GM12865 (cell line): ENCODE data around the gene ZNF346.

Experiments
- DNase-seq: peaks from one replicate; pipeline ENCODE4 v3.0.0; 2010; ENCODE audit warnings: low read depth
- H3K4me3 ChIP-seq: 2 replicates; pipeline ENCODE4 v1.5.1; 2011; ENCODE audit warnings: mild to moderate bottlenecking, low read depth, low read length, control low read depth
- TF ChIP-seq, protein P1 (sequence below): IDR thresholded peaks from 2 replicates; pipeline ENCODE4 v1.5.1; 2011; ENCODE audit warnings: low read length, control low read depth, low read depth, inconsistent platforms; ENCODE audit not compliant: insufficient read depth; ENCODE audit errors: missing control alignments

ZNF346 gene

GRCh38 chr5:177105691-177106476, 83.4 kb downstream of the ZNF346 start:
- no peak overlapping the region for H3K4me3 ChIP-seq
- DNase-seq, result no peak
- TF ChIP-seq, protein P1, sequence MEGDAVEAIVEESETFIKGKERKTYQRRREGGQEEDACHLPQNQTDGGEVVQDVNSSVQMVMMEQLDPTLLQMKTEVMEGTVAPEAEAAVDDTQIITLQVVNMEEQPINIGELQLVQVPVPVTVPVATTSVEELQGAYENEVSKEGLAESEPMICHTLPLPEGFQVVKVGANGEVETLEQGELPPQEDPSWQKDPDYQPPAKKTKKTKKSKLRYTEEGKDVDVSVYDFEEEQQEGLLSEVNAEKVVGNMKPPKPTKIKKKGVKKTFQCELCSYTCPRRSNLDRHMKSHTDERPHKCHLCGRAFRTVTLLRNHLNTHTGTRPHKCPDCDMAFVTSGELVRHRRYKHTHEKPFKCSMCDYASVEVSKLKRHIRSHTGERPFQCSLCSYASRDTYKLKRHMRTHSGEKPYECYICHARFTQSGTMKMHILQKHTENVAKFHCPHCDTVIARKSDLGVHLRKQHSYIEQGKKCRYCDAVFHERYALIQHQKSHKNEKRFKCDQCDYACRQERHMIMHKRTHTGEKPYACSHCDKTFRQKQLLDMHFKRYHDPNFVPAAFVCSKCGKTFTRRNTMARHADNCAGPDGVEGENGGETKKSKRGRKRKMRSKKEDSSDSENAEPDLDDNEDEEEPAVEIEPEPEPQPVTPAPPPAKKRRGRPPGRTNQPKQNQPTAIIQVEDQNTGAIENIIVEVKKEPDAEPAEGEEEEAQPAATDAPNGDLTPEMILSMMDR, result no peak

DNA sequence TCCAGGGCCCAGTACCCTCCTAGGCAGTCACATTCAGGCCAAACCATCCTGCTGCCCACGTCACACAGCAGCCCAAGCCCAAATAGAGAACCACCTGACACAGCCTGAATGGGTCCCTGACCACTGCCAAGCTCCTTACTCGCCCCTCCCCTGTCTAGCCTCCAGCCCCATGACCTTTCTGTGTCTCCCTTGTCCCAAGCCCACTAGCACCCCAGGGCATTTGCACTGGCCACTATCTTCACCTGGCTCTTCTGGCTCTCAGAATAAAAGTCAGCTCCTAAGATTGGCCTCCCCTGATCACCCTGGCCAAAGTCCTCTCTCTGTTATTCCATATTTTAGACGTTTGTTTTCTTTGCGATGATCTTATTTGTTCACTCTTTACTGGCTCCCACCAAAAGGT, 84.7 kb downstream of the ZNF346 start:
- H3K4me3 ChIP-seq, result no peak overlapping the region
- DNase-seq, result no peak
- TF ChIP-seq, protein P1, result no peak

DNA sequence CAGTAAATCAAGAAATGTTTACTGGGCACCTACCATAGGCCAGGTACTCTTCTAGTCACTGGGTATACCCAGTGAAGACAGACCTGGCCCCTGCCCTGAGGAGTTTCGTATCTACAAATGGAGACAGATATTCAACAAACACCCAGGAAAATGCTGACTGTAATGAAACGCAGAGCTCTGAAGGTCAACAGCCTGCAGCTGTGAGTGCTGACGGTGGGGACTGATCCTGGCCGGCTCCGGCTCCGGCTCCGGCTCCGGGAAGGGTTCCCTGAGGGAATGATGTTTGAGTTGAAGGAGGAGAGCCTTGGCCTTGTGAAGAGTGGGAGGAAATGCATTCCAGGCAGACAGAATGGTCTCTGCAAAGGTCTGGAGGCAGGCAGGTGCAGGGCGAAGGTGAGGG, 87.3 kb downstream of the ZNF346 start:
- H3K4me3 ChIP-seq, result no peak overlapping the region
- DNase-seq, result no peak
- TF ChIP-seq, protein P1, result no peak

DNA sequence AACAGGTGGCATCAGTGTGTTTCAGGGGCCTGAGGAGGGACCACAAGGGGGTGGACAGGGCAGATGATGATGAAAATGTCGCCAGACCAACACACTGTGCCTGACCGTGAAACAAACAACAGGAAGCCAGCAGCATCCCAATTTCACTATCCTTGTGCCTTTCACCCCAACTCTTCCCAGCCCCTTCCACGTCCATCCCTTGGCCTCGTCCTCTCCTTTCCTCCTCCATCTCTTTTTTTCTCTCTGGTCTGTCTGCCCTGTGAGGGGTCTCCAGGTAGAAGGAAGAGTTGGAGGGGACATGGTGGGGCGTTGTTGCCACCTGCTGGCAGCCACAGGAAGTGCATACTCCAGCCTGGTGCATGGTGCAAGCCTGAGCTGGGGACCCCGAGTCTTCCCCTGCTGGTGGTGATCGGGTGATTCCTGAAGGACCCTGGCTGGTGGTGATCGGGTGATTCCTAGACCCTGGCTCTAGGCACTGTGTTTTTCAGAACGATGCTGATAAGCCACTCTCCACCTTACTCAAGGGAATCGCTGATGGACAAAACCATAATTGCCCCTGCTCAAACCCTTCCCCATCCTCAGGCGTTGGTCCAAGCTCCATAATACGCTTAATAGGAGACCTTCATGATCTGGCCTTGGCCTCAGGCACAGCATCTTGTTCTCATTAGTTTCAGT, 89.4 kb downstream of the ZNF346 start:
- DNase-seq, result peak; percentile 58
- H3K4me3 ChIP-seq, result no peak overlapping the region
- TF ChIP-seq, protein P1, result peak; percentile 98

DNA sequence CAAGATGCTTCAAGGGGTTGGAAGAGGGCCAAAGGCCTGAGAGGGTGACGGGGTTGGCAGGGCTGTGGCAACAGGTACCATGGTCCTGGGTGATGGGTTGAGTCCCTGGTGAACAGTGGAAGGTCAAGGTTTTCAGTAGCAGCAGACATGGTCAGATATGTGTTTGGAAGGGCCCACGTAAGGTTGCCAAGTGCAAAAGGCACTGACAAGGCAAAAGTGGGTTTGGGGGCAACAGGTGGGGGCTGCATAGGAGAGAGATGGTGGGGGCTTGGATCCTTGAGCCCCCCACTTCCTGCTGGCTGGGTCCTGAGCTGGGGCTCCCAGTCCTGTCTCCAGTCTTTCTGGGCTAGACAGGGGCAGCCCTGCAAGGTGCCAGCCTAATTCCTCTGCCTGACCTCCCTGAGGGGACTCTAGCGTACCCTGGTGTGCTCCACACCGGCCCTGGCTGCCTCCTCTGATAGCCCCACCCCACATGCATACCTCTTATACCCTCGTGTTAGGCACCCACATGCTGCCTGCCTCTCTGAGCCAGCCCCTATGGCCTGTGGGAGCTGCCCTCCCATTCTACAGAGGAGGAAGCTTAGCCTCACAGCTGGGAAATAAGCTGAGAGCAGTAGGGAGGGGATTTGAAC, 90.2 kb downstream of the ZNF346 start:
- H3K4me3 ChIP-seq, result no peak overlapping the region
- TF ChIP-seq, protein P1, result no peak
- no peak for DNase-seq

DNA sequence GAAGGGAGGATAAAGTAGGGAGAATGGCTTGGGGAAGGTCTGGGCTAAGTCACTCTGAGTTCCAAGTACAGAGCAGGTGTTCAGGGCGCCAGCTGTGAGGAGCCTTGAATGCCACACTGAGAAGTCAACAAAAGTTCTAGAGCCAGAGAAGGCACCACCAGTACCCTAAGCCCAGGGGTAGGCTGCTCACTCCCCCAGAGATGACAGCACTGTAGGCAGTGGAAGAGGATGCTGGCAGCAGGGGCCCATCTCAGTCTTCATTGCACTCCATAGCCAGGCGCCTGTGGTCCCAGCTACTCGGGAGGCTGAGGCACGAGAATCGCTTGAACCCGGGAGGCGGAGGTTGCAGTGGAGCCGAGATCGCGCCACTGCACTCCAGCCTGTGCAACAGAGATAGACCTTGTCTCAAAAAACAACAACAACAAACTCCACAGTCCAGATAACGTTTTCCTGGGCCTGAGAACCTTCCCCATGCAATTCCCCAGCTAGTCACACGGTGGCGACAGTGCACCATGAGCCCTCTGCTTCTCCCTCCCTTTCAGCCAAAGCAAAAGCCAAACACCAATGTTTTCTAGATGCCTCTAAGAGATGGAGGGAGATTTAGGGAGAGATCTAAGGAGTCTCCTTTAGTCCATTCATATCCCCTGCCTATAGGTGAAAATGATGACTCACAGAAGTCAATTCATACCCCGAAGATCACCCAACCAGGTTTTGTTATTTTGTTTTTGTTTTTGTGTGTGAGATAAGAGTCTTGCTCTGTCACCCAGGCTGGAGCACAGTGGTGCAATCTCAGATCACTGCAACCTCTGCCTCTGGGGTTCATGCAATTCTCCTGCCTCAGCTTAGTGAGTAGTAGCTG, 91.3 kb downstream of the ZNF346 start:
- TF ChIP-seq, protein P1, result peak; percentile 100
- DNase-seq, result peak; percentile 82
- H3K4me3 ChIP-seq, result no peak overlapping the region
